ENCODE results near the gene VOPP1.
A peak's percentile ranks its signal among the peaks of the same experiment; 100 is the strongest.
"Not testable (repeated sequence)": the region's sequence is repeated elsewhere in the genome, so short reads cannot be mapped to it uniquely, and the experiment has no call there.

The VOPP1 gene

DNA sequence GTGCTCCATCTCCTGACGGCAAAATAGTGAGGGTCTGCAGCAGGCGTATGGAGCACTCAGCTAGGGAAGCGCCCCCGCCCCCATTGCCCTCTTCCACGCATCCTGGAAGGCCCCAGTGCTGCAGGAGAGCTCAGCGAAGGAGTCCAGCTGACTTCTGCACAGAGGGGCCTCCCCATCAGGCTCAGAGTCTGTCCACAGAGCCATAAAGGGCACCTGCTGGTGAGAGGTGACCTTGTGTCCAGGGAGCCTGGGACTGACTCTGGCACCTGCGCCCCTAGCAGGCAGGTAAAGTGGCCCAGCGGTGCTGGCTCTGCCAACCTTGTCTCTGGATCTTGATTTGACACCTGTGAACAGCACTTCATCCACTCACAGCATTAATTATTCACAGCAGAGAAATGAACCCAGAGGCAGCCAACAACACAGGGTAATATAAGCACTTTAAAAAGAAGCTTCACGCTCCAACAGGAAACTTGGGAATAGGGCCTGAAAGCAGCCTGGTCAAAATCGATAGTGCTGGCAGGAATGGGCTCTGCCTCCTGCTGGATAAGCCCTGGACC is 59.6 kb downstream of the VOPP1 start:
- DNase-seq (ENCODE audit: low read depth in 2 of 2): no peak
- TF ChIP-seq, protein P1, sequence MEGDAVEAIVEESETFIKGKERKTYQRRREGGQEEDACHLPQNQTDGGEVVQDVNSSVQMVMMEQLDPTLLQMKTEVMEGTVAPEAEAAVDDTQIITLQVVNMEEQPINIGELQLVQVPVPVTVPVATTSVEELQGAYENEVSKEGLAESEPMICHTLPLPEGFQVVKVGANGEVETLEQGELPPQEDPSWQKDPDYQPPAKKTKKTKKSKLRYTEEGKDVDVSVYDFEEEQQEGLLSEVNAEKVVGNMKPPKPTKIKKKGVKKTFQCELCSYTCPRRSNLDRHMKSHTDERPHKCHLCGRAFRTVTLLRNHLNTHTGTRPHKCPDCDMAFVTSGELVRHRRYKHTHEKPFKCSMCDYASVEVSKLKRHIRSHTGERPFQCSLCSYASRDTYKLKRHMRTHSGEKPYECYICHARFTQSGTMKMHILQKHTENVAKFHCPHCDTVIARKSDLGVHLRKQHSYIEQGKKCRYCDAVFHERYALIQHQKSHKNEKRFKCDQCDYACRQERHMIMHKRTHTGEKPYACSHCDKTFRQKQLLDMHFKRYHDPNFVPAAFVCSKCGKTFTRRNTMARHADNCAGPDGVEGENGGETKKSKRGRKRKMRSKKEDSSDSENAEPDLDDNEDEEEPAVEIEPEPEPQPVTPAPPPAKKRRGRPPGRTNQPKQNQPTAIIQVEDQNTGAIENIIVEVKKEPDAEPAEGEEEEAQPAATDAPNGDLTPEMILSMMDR (IDR thresholded peaks at IDR 0.05; ENCODE audit: low read depth, low read length): no peak
- H3K4me3 ChIP-seq (replicated peaks in 1 of 2; ENCODE audit: low read depth in 2 of 2, low read length in 2 of 2): no peak overlapping the region

DNA sequence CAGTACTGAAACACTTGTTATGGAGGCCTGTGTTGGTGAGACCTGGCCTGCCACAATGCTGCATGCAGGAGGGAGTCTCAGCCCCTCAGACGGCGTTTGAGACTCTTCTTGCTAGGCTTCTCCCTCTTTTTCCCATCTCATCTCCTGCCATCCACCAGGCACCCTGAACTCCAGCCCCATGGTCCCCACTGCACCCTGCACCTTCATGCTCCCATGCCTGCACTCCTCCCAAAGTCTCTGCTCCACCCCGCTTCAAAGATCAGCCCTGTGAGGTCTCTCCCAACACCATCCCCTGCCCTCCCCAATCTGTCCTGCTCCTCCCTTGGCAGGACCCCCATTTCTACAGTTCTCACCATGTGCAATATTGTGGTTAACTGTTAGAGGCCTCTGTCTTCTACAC is 61.7 kb downstream of the VOPP1 start:
- DNase-seq (ENCODE audit: low read depth in 2 of 2): no peak
- H3K4me3 ChIP-seq (replicated peaks in 1 of 2; ENCODE audit: low read depth in 2 of 2, low read length in 2 of 2): no peak overlapping the region
- TF ChIP-seq, protein P1 (IDR thresholded peaks at IDR 0.05; ENCODE audit: low read depth, low read length): no peak

DNA sequence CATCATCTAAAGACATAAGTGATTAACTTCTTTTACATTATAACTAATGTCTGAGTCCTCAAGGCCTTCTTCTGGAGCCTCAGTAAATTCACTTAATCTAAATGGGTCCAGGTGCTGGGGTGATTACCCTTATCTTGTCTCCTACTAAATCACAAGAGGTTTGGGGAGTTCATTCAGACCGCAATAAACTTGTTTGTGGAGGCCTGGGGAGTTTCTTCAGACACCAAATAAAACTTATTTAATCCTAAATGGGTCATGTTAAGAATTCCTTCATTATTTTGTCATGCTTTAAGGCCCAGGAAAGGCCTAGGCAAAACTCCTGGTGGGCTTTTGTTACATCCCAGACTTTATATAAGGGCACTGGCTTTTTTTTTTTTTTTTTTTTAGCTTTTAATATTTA is 62.1 kb downstream of the VOPP1 start:
- DNase-seq (ENCODE audit: low read depth in 2 of 2); H3K4me3 ChIP-seq (replicated peaks in 1 of 2; ENCODE audit: low read depth in 2 of 2, low read length in 2 of 2): not testable (repeated sequence)

DNA sequence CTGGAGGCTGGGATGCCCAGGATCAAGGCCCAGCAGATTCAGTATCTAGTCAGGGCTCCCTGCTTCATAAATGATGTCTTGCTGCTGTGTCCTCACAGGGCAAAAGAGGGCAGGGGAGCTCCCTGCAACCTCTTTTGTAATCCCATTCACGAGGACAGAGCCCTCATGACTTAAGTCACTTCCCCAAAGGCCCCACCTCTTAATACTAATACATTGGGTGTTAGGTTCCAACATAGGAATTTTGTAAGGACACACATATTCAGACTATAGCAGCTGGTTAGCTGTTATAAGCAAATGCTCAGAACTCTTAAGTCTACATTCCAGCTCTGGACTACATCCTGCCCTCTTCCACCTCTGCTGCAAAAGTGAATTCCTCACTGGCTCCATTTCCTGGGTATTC is 63.0 kb downstream of the VOPP1 start:
- DNase-seq (ENCODE audit: low read depth in 2 of 2): peak; percentile 55 to 59
- no peak overlapping the region for H3K4me3 ChIP-seq (replicated peaks in 1 of 2; ENCODE audit: low read depth in 2 of 2, low read length in 2 of 2)
- TF ChIP-seq, protein P1 (IDR thresholded peaks at IDR 0.05; ENCODE audit: low read depth, low read length): no peak

DNA sequence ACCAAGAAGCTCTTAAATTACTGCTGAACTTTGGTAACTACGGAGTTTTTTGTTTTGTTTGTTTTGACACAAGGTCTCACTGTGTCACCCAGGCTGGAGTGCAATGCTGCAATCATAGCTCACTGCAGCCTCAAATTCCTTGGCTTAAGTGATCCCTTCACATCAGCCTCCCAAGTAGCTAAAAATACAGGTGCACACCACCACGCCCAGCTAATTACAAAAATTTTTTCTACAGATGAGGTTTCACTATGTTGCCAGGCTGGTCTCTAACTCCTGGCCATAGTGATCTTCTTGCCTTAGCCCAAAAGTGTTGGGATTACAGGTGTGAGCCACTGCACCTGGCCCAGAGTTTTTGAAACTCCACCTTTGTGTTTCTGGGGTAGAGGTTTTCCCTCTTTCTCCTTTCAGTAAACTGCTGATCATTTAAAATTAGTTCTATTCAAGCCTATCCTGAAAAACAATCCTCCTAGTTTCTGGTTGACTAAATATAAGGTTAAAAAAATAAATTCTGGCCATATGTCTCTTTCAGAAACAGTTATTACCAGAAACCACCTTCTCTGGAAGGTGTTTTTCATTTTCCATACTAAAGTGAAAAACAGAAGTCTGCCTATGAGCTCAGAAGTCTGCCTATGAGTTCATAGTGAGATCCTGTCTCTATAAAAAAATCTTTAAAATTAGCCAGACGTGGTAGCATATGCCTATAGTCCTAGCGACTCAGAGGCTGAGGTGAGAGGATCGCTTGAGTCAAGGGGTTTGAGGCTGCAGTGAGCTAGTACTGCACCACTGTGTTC is 63.9 kb downstream of the VOPP1 start:
- TF ChIP-seq, protein P1 (IDR thresholded peaks at IDR 0.05; ENCODE audit: low read depth, low read length): no peak
- H3K4me3 ChIP-seq (replicated peaks in 1 of 2; ENCODE audit: low read depth in 2 of 2, low read length in 2 of 2): no peak overlapping the region
- DNase-seq (ENCODE audit: low read depth in 2 of 2): no peak

DNA sequence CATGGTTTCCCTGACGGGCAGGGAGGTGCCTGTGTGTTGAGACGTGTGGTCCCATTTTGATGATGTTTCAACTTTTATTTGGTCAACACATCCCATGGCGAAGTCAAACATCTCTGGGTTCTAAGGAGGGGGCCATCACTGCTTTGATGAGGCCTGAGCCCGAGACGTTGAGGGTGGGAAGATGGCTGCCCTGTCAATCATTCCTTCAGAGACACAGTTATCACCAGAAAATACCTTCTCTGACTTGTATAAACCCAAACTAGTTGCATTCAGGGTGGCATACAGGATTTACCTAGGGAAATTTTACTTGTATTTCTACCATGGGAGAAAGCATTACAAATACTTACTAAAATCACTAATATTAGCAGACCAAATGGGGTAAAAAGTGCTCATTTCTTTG is 64.6 kb downstream of the VOPP1 start:
- H3K4me3 ChIP-seq (replicated peaks in 1 of 2; ENCODE audit: low read depth in 2 of 2, low read length in 2 of 2): no peak overlapping the region
- TF ChIP-seq, protein P1 (IDR thresholded peaks at IDR 0.05; ENCODE audit: low read depth, low read length): no peak
- no peak for DNase-seq (ENCODE audit: low read depth in 2 of 2)

DNA sequence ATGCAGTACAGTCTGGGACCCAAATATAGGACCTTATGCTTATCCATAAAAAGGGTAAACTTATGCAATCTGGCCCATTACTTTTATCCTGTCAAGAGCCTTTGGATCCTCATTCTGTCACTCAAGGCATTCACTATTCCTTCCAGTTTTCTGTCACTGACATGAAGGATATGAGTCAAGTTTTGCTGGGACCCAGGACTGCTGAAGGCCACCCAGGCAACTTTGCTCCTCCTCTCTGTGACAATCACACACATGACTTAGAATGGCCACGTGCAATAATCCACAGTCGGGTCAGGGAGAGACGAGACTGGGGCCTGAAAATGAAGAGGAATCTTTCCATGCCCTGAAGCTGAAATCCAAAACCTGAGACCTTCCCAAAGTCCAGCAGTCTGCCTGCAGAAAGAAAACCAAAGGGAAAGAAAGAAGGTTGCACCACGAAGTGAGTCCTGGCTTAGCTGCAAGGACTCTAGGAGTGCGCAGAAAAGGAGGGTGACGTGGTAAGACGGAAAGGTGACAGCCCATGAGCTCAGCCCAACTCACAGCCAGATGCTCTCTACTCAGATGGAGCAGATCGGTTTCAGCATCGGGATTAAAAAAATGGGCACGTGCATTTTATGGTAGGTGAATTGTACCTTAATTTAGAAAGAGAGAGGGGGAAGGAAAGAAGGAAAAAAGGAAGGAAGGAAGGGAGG is 67.2 kb downstream of the VOPP1 start:
- no peak for DNase-seq (ENCODE audit: low read depth in 2 of 2)
- TF ChIP-seq, protein P1 (IDR thresholded peaks at IDR 0.05; ENCODE audit: low read depth, low read length): no peak
- no peak overlapping the region for H3K4me3 ChIP-seq (replicated peaks in 1 of 2; ENCODE audit: low read depth in 2 of 2, low read length in 2 of 2)

Data from cardiac fibroblast (primary cell).